ENCODE measurements around the gene ERF.
A peak's percentile ranks its signal among the peaks of the same experiment; 100 is the strongest.

ERF gene

GRCh38 chr19:42245231-42245630, 9.7 kb downstream of the ERF start:
- DNase-seq (ENCODE audit: low read depth), result no peak
- TF ChIP-seq, protein P1, sequence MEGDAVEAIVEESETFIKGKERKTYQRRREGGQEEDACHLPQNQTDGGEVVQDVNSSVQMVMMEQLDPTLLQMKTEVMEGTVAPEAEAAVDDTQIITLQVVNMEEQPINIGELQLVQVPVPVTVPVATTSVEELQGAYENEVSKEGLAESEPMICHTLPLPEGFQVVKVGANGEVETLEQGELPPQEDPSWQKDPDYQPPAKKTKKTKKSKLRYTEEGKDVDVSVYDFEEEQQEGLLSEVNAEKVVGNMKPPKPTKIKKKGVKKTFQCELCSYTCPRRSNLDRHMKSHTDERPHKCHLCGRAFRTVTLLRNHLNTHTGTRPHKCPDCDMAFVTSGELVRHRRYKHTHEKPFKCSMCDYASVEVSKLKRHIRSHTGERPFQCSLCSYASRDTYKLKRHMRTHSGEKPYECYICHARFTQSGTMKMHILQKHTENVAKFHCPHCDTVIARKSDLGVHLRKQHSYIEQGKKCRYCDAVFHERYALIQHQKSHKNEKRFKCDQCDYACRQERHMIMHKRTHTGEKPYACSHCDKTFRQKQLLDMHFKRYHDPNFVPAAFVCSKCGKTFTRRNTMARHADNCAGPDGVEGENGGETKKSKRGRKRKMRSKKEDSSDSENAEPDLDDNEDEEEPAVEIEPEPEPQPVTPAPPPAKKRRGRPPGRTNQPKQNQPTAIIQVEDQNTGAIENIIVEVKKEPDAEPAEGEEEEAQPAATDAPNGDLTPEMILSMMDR (IDR thresholded peaks at IDR 0.05; ENCODE audit: insufficient read depth, low read depth, low read length, missing control alignments), result no peak
- no peak overlapping the region for H3K4me3 ChIP-seq (ENCODE audit: low read length)

DNA sequence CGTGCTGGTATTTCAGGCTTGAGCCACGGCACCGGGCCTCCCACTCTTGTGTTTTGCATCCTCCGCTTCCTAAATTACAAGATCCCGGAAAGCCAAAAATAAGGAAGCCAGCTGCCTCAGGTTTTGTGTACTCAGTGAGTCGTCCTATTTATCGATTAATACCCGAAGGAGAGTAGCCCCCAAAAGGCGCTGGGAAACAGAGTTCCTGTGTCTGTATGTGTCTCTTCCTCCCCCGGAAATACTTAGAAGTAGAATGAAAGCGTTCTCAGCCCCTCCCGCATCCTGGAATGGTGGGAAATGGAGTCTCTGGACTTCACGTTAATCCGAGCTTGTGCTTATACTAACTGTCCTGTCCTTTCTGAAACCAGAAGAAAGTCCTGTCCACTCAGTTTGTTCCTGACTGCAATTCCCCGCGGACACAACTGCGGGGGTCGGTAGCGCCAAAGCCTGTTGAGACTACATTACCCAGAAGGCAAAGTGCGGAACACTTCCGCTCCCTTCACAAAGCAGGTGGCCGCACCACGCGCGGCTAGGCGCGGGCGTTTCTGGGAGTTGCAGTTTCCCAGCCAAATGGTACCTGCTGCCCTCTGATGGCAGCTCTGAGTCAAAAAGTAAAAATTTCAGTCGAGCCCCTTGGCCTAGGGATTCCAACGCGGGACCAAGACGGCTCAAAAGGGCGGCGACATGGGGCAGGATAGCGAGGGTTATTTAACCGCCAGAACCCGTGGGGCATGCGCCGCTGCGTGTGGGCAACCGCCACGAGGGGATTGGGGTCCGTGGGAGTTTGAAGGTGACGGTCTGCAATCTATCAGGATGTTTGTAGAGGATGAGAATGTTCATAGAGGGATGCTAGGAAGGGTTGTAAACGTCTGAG, 10.3 kb downstream of the ERF start:
- peak overlapping the region; percentile 75 for H3K4me3 ChIP-seq (ENCODE audit: low read length)
- TF ChIP-seq, protein P1 (IDR thresholded peaks at IDR 0.05; ENCODE audit: insufficient read depth, low read depth, low read length, missing control alignments), result peak; percentile 69
- DNase-seq (ENCODE audit: low read depth), result peak; percentile 96

DNA sequence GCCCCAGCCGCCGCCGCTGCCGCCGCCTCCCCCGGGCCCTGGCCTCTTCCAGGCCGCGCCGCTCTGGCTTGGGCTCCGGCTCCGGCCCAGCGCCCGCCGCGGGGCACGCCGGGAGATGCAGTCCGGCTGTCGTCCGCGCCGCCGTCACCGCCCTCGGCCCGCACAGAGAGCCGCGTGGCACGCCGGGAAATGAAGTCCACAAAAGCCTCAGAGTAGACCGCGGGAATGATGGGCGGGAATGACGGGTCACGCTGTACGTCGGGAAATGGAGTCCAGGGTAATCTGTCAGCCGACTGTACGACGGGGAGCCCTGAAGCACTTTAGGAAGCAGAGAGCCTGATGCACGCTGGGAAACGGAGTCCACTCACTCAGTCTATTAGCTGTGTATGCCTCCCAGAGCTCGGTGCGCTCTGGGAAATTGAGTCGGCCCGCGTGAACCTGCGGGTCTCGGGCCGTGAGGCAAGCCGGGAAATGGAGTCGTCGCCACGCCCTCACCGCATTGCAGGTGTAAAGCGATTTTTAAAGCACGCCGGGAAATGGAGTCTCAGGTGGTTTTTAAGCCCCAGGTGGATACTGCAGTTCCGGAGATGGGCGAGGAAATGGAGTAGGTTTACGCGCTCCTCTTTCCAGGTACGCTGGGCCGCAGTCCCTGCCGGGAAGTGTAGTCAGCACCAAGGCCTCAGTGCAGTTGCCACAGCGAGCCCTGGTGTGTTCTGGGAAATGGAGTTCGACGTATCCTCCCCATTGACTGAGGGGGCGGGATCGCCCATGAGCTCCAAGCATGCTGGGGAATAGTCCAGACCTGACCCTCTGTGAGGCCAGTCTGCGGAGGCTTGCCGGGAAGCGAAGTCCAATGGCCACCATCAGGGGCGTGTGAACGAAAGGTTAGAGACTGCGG, 12.2 kb downstream of the ERF start, which contains the start of gene GSK3A:
Gene GSK3A, minus strand, starts transcription at position 91 of the 898 bp plus-strand sequence. CDS start 137 bp downstream, outside the sequence.
- DNase-seq (ENCODE audit: low read depth), result peak; percentile 100
- peak within 1 kb of the TSS; percentile 95 for H3K4me3 ChIP-seq (ENCODE audit: low read length)
- TF ChIP-seq, protein P1 (IDR thresholded peaks at IDR 0.05; ENCODE audit: insufficient read depth, low read depth, low read length, missing control alignments), result no peak

GRCh38 chr19:42242069-42242511, 12.8 kb downstream of the ERF start:
- H3K4me3 ChIP-seq (ENCODE audit: low read length), result peak overlapping the region; percentile 95
- DNase-seq (ENCODE audit: low read depth), result no peak
- TF ChIP-seq, protein P1 (IDR thresholded peaks at IDR 0.05; ENCODE audit: insufficient read depth, low read depth, low read length, missing control alignments), result no peak

- DNase-seq (ENCODE audit: low read depth), result no peak
- TF ChIP-seq, protein P1 (IDR thresholded peaks at IDR 0.05; ENCODE audit: insufficient read depth, low read depth, low read length, missing control alignments), result no peak
Measured at GRCh38 chr19:42241279-42241678, 13.6 kb downstream of the ERF start.

GRCh38 chr19:42239544-42240220, 15.2 kb downstream of the ERF start:
- DNase-seq (ENCODE audit: low read depth), result no peak
- H3K4me3 ChIP-seq (ENCODE audit: low read length), result no peak overlapping the region
- TF ChIP-seq, protein P1 (IDR thresholded peaks at IDR 0.05; ENCODE audit: insufficient read depth, low read depth, low read length, missing control alignments), result no peak

More at GRCh38 chr19:42241279-42241678, 13.6 kb downstream of the ERF start:
- peak overlapping the region; percentile 95 for H3K4me3 ChIP-seq (ENCODE audit: low read length)

Measured in epithelial cell of esophagus (primary cell).